NCI-H146 treated with DMSO at 0.1 percent for 48 hours (cell line): Measurements from ENCODE around the gene TAS2R42.

Experiments
- DNase-seq: peaks from one replicate; lab custom pipeline; 2025; ENCODE audit not compliant: unreplicated experiment; lab: John Stamatoyannopoulos, UW

The TAS2R42 gene

GRCh38 chr12:11147420-11147819, 39.3 kb downstream of the TAS2R42 start:
- no peak for DNase-seq

GRCh38 chr12:11144297-11144696, 42.4 kb downstream of the TAS2R42 start:
- DNase-seq, result no peak

GRCh38 chr12:11143352-11143751, 43.4 kb downstream of the TAS2R42 start:
- DNase-seq, result no peak

DNA sequence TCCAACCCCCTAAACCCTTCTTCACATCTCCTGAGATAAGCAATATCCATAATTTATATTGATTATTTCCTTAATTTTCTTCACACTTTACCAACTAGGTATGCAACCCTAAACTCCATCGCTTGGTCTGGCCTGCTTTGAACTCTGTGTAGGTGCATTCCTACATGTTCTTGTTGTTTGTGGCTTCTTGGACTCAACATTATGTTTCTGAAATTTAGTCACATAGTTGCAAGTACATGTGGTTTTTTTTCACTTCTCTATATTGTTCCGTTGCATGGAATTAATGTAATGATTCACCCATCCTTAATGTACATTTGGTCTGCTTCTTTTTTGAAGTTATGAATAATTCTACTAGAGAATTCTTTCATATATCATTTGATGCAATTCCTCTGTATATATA, 50.7 kb downstream of the TAS2R42 start:
- DNase-seq, result no peak
